ENCODE measurements around the gene ATL1. TPM values are rescaled to one million over a fixed set of nuclear protein-coding genes. Genes with fewer than 3 reads are reported as not detected.

ATL1 gene
- total and polyA plus RNA-seq, 2 of the 8 experiments (the other 6 are each of a cell fraction or from before 2014, with no cell fraction given): 4.0 to 5.9 TPM

- TF ChIP-seq RNF2 (IDR thresholded peaks at IDR 0.05; ENCODE audit: borderline replicate concordance, low read depth, low read length, missing control alignments, poor library complexity, severe bottlenecking) (no peak), SIRT6 (IDR thresholded peaks at IDR 0.05; ENCODE audit: low read length) (no peak), SP1 (IDR thresholded peaks at IDR 0.05; ENCODE audit: low read depth, low read length) (no peak)
Measured at GRCh38 chr14:50578433-50578832, 18.5 kb downstream of the ATL1 start (continued).

Data from H1 (cell line).